ENCODE data around the gene ADAMTS13. TPM values are rescaled to one million over a fixed set of nuclear protein-coding genes. Genes with fewer than 3 reads are reported as not detected.

ADAMTS13 gene
- total and polyA plus RNA-seq, 9 of the 15 experiments (the other 6 are each of a cell fraction or from before 2014, with no cell fraction given): 0.03 to 0.20 (median 0.04) TPM; not detected in 4

DNA sequence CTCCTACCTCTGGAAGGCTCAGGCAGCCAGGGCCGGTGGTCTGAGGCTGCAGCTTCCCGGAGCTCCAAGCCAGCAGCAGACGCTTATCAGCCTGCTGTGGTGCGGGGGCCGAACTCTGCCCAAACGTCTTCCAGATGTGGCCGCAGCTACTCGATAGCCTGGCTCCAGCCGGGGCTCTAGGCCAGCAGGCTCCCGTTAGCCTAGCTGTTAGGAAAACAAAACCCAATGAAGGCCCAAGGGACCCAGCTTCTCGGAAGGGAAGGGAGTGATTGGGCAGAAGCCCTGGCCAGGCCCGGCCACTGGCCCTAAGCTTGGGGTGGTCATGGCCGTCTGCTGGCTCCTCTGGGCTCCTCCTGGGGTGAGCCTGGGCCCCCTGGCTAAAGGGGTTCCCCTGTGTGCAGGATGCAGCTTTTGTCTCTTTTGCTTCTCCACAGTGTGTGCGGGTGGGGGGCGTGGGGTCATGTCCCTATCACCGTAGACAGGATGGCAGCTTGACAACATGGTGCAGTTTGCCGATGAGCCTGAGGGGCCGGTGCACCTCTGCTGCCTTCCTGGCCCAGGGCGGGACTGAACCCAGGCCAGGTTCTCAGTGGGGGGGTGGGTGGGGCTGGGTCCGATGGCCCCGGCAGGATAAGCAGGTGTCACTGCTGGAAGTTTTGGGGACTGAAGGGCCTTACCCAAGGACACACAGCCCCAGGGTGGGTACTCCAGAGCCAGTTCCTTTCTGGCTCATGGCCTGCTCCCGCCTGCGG lies 83.9 kb downstream of the ADAMTS13 start (continued):
- TF ChIP-seq, protein P1, sequence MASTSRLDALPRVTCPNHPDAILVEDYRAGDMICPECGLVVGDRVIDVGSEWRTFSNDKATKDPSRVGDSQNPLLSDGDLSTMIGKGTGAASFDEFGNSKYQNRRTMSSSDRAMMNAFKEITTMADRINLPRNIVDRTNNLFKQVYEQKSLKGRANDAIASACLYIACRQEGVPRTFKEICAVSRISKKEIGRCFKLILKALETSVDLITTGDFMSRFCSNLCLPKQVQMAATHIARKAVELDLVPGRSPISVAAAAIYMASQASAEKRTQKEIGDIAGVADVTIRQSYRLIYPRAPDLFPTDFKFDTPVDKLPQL (IDR thresholded peaks at IDR 0.05; ENCODE audit: extremely low read depth, insufficient read length): no peak
- TF ChIP-seq CXXC5 (CRISPR knock-in tag; IDR thresholded peaks at IDR 0.05): peak; percentile 77
- no peak for TF ChIP-seq FUS (optimal IDR thresholded peaks at IDR 0.05; ENCODE audit: low read depth, low read length)
- TF ChIP-seq ZNF41 (CRISPR knock-in tag; conservative IDR thresholded peaks at IDR 0.05): no peak
- TF ChIP-seq ZNF830 (CRISPR knock-in tag; IDR thresholded peaks at IDR 0.05): no peak
- TF ChIP-seq MYBL2 (IDR thresholded peaks at IDR 0.05; ENCODE audit: low read depth): no peak
- TF ChIP-seq MYBL2 (CRISPR knock-in tag; IDR thresholded peaks at IDR 0.05; ENCODE audit: borderline replicate concordance): no peak
- TF ChIP-seq XRCC5 (IDR thresholded peaks at IDR 0.05; ENCODE audit: low read depth, low read length): no peak
- no peak for TF ChIP-seq SRSF7 (optimal IDR thresholded peaks at IDR 0.05; ENCODE audit: low read depth, low read length)
- no peak for TF ChIP-seq HCFC1 (IDR thresholded peaks at IDR 0.05; ENCODE audit: low read depth, low read length)
- TF ChIP-seq WHSC1 (IDR thresholded peaks at IDR 0.05; ENCODE audit: low read length): no peak
- TF ChIP-seq, protein P2, sequence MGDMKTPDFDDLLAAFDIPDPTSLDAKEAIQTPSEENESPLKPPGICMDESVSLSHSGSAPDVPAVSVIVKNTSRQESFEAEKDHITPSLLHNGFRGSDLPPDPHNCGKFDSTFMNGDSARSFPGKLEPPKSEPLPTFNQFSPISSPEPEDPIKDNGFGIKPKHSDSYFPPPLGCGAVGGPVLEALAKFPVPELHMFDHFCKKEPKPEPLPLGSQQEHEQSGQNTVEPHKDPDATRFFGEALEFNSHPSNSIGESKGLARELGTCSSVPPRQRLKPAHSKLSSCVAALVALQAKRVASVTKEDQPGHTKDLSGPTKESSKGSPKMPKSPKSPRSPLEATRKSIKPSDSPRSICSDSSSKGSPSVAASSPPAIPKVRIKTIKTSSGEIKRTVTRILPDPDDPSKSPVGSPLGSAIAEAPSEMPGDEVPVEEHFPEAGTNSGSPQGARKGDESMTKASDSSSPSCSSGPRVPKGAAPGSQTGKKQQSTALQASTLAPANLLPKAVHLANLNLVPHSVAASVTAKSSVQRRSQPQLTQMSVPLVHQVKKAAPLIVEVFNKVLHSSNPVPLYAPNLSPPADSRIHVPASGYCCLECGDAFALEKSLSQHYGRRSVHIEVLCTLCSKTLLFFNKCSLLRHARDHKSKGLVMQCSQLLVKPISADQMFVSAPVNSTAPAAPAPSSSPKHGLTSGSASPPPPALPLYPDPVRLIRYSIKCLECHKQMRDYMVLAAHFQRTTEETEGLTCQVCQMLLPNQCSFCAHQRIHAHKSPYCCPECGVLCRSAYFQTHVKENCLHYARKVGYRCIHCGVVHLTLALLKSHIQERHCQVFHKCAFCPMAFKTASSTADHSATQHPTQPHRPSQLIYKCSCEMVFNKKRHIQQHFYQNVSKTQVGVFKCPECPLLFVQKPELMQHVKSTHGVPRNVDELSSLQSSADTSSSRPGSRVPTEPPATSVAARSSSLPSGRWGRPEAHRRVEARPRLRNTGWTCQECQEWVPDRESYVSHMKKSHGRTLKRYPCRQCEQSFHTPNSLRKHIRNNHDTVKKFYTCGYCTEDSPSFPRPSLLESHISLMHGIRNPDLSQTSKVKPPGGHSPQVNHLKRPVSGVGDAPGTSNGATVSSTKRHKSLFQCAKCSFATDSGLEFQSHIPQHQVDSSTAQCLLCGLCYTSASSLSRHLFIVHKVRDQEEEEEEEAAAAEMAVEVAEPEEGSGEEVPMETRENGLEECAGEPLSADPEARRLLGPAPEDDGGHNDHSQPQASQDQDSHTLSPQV (IDR thresholded peaks at IDR 0.05): no peak
- TF ChIP-seq POLR2AphosphoS5 (IDR thresholded peaks at IDR 0.05; ENCODE audit: control insufficient read depth, insufficient read depth, low read depth, low read length): peak; percentile 73
- no peak for TF ChIP-seq RFX1 (IDR thresholded peaks at IDR 0.05)
- no peak for TF ChIP-seq ZNF3 (CRISPR knock-in tag; IDR thresholded peaks at IDR 0.05)
- peak; percentile 85 for TF ChIP-seq ARID1B (IDR thresholded peaks at IDR 0.05)
- no peak for TF ChIP-seq PHB (CRISPR knock-in tag; IDR thresholded peaks at IDR 0.05)
- TF ChIP-seq ZNF766 (CRISPR knock-in tag; conservative IDR thresholded peaks at IDR 0.05): no peak
- no peak for TF ChIP-seq CEBPG (CRISPR knock-in tag; IDR thresholded peaks at IDR 0.05)
- TF ChIP-seq CEBPG (tag; conservative IDR thresholded peaks at IDR 0.05 in 1 of 2, IDR thresholded peaks at IDR 0.05 in 1 of 2): no peak
- TF ChIP-seq, protein P3, sequence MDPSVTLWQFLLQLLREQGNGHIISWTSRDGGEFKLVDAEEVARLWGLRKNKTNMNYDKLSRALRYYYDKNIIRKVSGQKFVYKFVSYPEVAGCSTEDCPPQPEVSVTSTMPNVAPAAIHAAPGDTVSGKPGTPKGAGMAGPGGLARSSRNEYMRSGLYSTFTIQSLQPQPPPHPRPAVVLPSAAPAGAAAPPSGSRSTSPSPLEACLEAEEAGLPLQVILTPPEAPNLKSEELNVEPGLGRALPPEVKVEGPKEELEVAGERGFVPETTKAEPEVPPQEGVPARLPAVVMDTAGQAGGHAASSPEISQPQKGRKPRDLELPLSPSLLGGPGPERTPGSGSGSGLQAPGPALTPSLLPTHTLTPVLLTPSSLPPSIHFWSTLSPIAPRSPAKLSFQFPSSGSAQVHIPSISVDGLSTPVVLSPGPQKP (CRISPR knock-in tag; IDR thresholded peaks at IDR 0.05): no peak
- TF ChIP-seq GABPA (tag; conservative IDR thresholded peaks at IDR 0.05; ENCODE audit: low read depth): no peak
- TF ChIP-seq TAF9B (IDR thresholded peaks at IDR 0.05; ENCODE audit: partially characterized antibody): no peak
- 0 out of 2 replicates have a peak, but pooled peaks have one; percentile 47 for TF ChIP-seq TCF7 (IDR thresholded peaks at IDR 0.05; ENCODE audit: borderline replicate concordance)
- no peak for TF ChIP-seq MAFF (IDR thresholded peaks at IDR 0.05; ENCODE audit: low read length)
